H1 (cell line): ENCODE data around the gene PRSS16. TPM values are rescaled to one million over a fixed set of nuclear protein-coding genes. Genes with fewer than 3 reads are reported as not detected.

Experiments
- EZH2 ChIP-seq: fragments of 200-600 bp; sonication (generic); IDR thresholded peaks from 2 replicates; pipeline ENCODE4 v1.7.1; 2012; ENCODE audit warnings: low read depth, mild to moderate bottlenecking, moderate library complexity, low read length, inconsistent platforms; ENCODE audit not compliant: severe bottlenecking
- HDAC6 ChIP-seq: IDR thresholded peaks from one replicate; pipeline ENCODE4 v1.7.1; 2012; ENCODE audit warnings: low read depth, mild to moderate bottlenecking, inconsistent platforms, low read length, moderate library complexity
- RBBP5 ChIP-seq: IDR thresholded peaks from 2 replicates; pipeline ENCODE4 v1.7.1; 2012; ENCODE audit warnings: low read depth, mild to moderate bottlenecking, inconsistent platforms, low read length, moderate library complexity, borderline replicate concordance
- polyA plus RNA-seq, 7 experiments: library from polyadenylated mRNA; depleted of rRNA in 3 of 7; stranded (reverse) in 5 of 7; unstranded in 2 of 7; fragments of >200 nt in 5 of 7; fragments of 200-250 nt in 2 of 7; gene quantifications; 1 replicate in 5 of 7; 2 replicates in 1 of 7; 4 replicates in 1 of 7; pipeline versions ENCODE4 v1.2.1 to v1.2.3, GENCODE V29; 2011 to 2013; ENCODE audit warnings: missing spikeins in 2 of 7, mixed read lengths in 2 of 7
- total RNA-seq: library from RNA; stranded (reverse); fragmentation: NEBNext Ultra II Directional; extraction: Animal tissue kit (Norgen Biotek cat#: 25700); gene quantifications from 2 replicates; pipeline ENCODE4 v1.2.1, GENCODE V29; 2021

PRSS16 gene
- total and polyA plus RNA-seq, 2 of the 8 experiments (the other 6 are each of a cell fraction or from before 2014, with no cell fraction given) = 20.2 to 38.9 TPM

GRCh38 chr6:27238010-27238983, 9.2 kb upstream of the PRSS16 start (continued):
- TF ChIP-seq EZH2 (no peak), HDAC6 (no peak), RBBP5 (peak; percentile 60; the same call in 1 of the 2 replicates)
- TF ChIP-seq, all 59 proteins: peak for 9
